ENCODE measurements around the gene FOXO3.

Gene FOXO3

GRCh38 chr6:108597572-108598304 lies 37.0 kb downstream of the FOXO3 start:
- no peak for DNase-seq (ENCODE audit: low read depth)

- DNase-seq (ENCODE audit: low read depth) = peak; percentile 63
These were observed 37.7 kb downstream of the FOXO3 start for GRCh38 chr6:108598305-108598863.

GRCh38 chr6:108604156-108604555 lies 43.4 kb downstream of the FOXO3 start:
- DNase-seq (ENCODE audit: low read depth) = no peak

GRCh38 chr6:108606250-108606690 lies 45.6 kb downstream of the FOXO3 start:
- no peak for DNase-seq (ENCODE audit: low read depth)

- no peak for DNase-seq (ENCODE audit: low read depth)
These were observed 47.9 kb downstream of the FOXO3 start for GRCh38 chr6:108608453-108609275.

- DNase-seq (ENCODE audit: low read depth) = no peak
These were observed 48.6 kb downstream of the FOXO3 start for GRCh38 chr6:108609276-108609769.

- DNase-seq (ENCODE audit: low read depth) = no peak
These were observed 49.6 kb downstream of the FOXO3 start for GRCh38 chr6:108610270-108610839.

GRCh38 chr6:108610957-108611586 lies 50.4 kb downstream of the FOXO3 start:
- no peak for DNase-seq (ENCODE audit: low read depth)

GRCh38 chr6:108612852-108613251 lies 52.1 kb downstream of the FOXO3 start:
- DNase-seq (ENCODE audit: low read depth) = no peak

- DNase-seq (ENCODE audit: low read depth) = no peak
These were observed 55.8 kb downstream of the FOXO3 start for GRCh38 chr6:108616544-108616943.

- DNase-seq (ENCODE audit: low read depth) = peak; percentile 57
These were observed 56.3 kb downstream of the FOXO3 start for GRCh38 chr6:108616973-108617372.

- no peak for DNase-seq (ENCODE audit: low read depth)
These were observed 58.0 kb downstream of the FOXO3 start for GRCh38 chr6:108618623-108619152.

GRCh38 chr6:108619431-108620197 lies 58.9 kb downstream of the FOXO3 start:
- no peak for DNase-seq (ENCODE audit: low read depth)

GRCh38 chr6:108621117-108621516 lies 60.4 kb downstream of the FOXO3 start:
- DNase-seq (ENCODE audit: low read depth) = peak; percentile 74

- peak; percentile 91 for DNase-seq (ENCODE audit: low read depth)
These were observed 62.1 kb downstream of the FOXO3 start for GRCh38 chr6:108622641-108623298.

- no peak for DNase-seq (ENCODE audit: low read depth)
These were observed 63.3 kb downstream of the FOXO3 start for GRCh38 chr6:108623995-108624394.

GRCh38 chr6:108625581-108625980 lies 64.9 kb downstream of the FOXO3 start:
- DNase-seq (ENCODE audit: low read depth) = no peak

- DNase-seq (ENCODE audit: low read depth) = no peak
These were observed 66.1 kb downstream of the FOXO3 start for GRCh38 chr6:108626777-108627176.

- DNase-seq (ENCODE audit: low read depth) = no peak
These were observed 67.2 kb downstream of the FOXO3 start for GRCh38 chr6:108627692-108628550.
